H1 (cell line): ENCODE measurements around the gene S1PR3. TPM values are rescaled to one million over a fixed set of nuclear protein-coding genes. Genes with fewer than 3 reads are reported as not detected.

Experiments
- CTCF ChIA-PET: fragments of 300-600 bp; sonication (Branson Sonifier 250); formaldehyde crosslinking; loops from one replicate; lab custom pipeline; 2021; ENCODE audit not compliant: partially characterized antibody; lab: Charles Lee
- POLR2A ChIA-PET: fragments of 300-600 bp; sonication (Branson Sonifier 250); formaldehyde crosslinking; loops from one replicate; lab custom pipeline; 2021; ENCODE audit warnings: inconsistent platforms; ENCODE audit not compliant: partially characterized antibody; lab: Charles Lee
- DNase-seq, 2 experiments: peaks; one replicate each; pipeline versions ENCODE4 v3.0.0 to v3.0.0-alpha.2; 2010 to 2022; ENCODE audit warnings: low spot score in 2 of 2, low read depth in 1 of 2, mixed read lengths in 1 of 2
- FAIRE-seq: peaks from 2 replicates; lab custom pipeline; 2011; peaks lifted over from hg19 to GRCh38; lab: Jason Lieb, UNC
- H2AFZ ChIP-seq: 2 replicates; pipeline ENCODE4 v1.8.1; 2012; ENCODE audit warnings: low read length, inconsistent platforms
- H2AK5ac ChIP-seq: 2 replicates; pipeline ENCODE4 v1.6.1; 2013; ENCODE audit warnings: low read depth, low read length
- H2BK120ac ChIP-seq: replicated peaks from 2 replicates; pipeline ENCODE3; 2013; ENCODE audit warnings: low read depth, low read length, inconsistent platforms
- H2BK12ac ChIP-seq: 2 replicates; pipeline ENCODE4 v1.6.1; 2013; ENCODE audit warnings: low read depth, low read length
- H2BK15ac ChIP-seq: 2 replicates; pipeline ENCODE4 v1.6.1; 2013; ENCODE audit warnings: low read length
- H2BK20ac ChIP-seq: 2 replicates; pipeline ENCODE4 v1.6.1; 2013; ENCODE audit warnings: low read length
- H2BK5ac ChIP-seq: 2 replicates; pipeline ENCODE4 v1.6.1; 2013; ENCODE audit warnings: low read depth, low read length
- H3K14ac ChIP-seq: 2 replicates; pipeline ENCODE4 v1.6.1; 2013; ENCODE audit warnings: inconsistent platforms; ENCODE audit not compliant: insufficient read length
- H3K18ac ChIP-seq: 2 replicates; pipeline ENCODE4 v1.6.1; 2013; ENCODE audit warnings: low read length; ENCODE audit errors: extremely low read depth
- H3K23ac ChIP-seq: 2 replicates; pipeline ENCODE4 v1.6.1; 2013; ENCODE audit warnings: inconsistent platforms; ENCODE audit not compliant: insufficient read length
- H3K23me2 ChIP-seq: 2 replicates; pipeline ENCODE4 v1.6.1; 2013; ENCODE audit warnings: low read depth, low read length
- H3K27ac ChIP-seq: 2 replicates; pipeline ENCODE4 v1.6.1; 2011; ENCODE audit warnings: low read depth, low read length, inconsistent platforms
- H3K27me3 ChIP-seq, 4 experiments: replicated peaks in 1 of 4; 1 replicate in 1 of 4; 2 replicates in 3 of 4; pipeline versions ENCODE4 v1.6.1 to v1.8.1; 2011 to 2013; ENCODE audit warnings: low read length in 3 of 4, mild to moderate bottlenecking in 3 of 4, inconsistent platforms in 2 of 4, mixed read lengths in 2 of 4, moderate library complexity in 1 of 4; ENCODE audit not compliant: control insufficient read depth in 3 of 4, insufficient read depth in 3 of 4; ENCODE audit errors: extremely low read depth in 1 of 4
- H3K36me3 ChIP-seq, 4 experiments: 2 replicates each; pipeline versions ENCODE4 v1.6.1 to v1.8.1; 2011 to 2013; ENCODE audit warnings: mild to moderate bottlenecking in 4 of 4, low read length in 3 of 4, moderate library complexity in 2 of 4, control low read depth in 1 of 4, inconsistent platforms in 1 of 4; ENCODE audit not compliant: insufficient read depth in 4 of 4, control insufficient read depth in 2 of 4
- H3K4ac ChIP-seq: replicated peaks from 2 replicates; pipeline ENCODE3; 2013; ENCODE audit warnings: low read length, low read depth, mixed read lengths, inconsistent platforms; ENCODE audit not compliant: insufficient read length
- H3K4me1 ChIP-seq, 4 experiments: replicated peaks in 1 of 4; 1 replicate in 1 of 4; 2 replicates in 3 of 4; pipeline versions ENCODE4 v1.6.1 to v1.8.1; 2011 to 2013; ENCODE audit warnings: low read length in 3 of 4, inconsistent platforms in 2 of 4, mixed read lengths in 1 of 4; ENCODE audit not compliant: insufficient read depth in 4 of 4, control insufficient read depth in 3 of 4
- H3K4me2 ChIP-seq, 2 experiments: 2 replicates each; pipeline versions ENCODE4 v1.6.1 to v1.8.1; 2011 to 2013; ENCODE audit warnings: low read depth in 2 of 2, low read length in 2 of 2, control low read depth in 1 of 2, inconsistent platforms in 1 of 2, mild to moderate bottlenecking in 1 of 2; ENCODE audit not compliant: insufficient read depth in 1 of 2
- H3K4me3 ChIP-seq, 4 experiments: fragments of 200-600, 300-600 bp in 1 of 4; sonication (generic), shearing (Covaris generic), sonication (Bioruptor Twin) in 1 of 4; 2 replicates each; pipeline versions ENCODE4 v1.5.1 to v1.8.1; 2011 to 2016; ENCODE audit warnings: low read length in 4 of 4, low read depth in 3 of 4, control low read depth in 2 of 4, inconsistent platforms in 2 of 4, mild to moderate bottlenecking in 2 of 4, mixed read lengths in 1 of 4, moderate library complexity in 1 of 4; ENCODE audit not compliant: insufficient read depth in 2 of 4; ENCODE audit errors: extremely low read depth in 1 of 4
- H3K56ac ChIP-seq: replicated peaks from 2 replicates; pipeline ENCODE3; 2013; ENCODE audit warnings: low read depth, mild to moderate bottlenecking, mixed read lengths, low read length, inconsistent platforms; ENCODE audit not compliant: insufficient read length
- H3K79me1 ChIP-seq: 2 replicates; pipeline ENCODE4 v1.6.1; 2013; ENCODE audit warnings: low read depth, low read length, control low read depth
- H3K79me2 ChIP-seq, 2 experiments: 2 replicates each; pipeline versions ENCODE4 v1.6.1 to v1.8.1; 2012 to 2013; ENCODE audit warnings: low read length in 2 of 2, mild to moderate bottlenecking in 2 of 2, inconsistent platforms in 1 of 2; ENCODE audit not compliant: insufficient read depth in 2 of 2, control insufficient read depth in 1 of 2
- H3K9ac ChIP-seq, 4 experiments: replicated peaks in 1 of 4; 1 replicate in 1 of 4; 2 replicates in 3 of 4; pipeline versions ENCODE4 v1.6.1 to v1.8.1; 2011 to 2013; ENCODE audit warnings: low read depth in 3 of 4, low read length in 3 of 4, control low read depth in 2 of 4, mild to moderate bottlenecking in 2 of 4, moderate library complexity in 2 of 4, inconsistent platforms in 1 of 4; ENCODE audit errors: extremely low read depth in 1 of 4
- H3K9me3 ChIP-seq, 2 experiments: 2 replicates each; pipeline versions ENCODE4 v1.6.1 to v1.8.1; 2012 to 2013; ENCODE audit warnings: mild to moderate bottlenecking in 2 of 2, moderate library complexity in 2 of 2, control low read depth in 1 of 2, inconsistent platforms in 1 of 2, low read depth in 1 of 2, low read length in 1 of 2, mixed read lengths in 1 of 2; ENCODE audit not compliant: insufficient read depth in 2 of 2
- H4K20me1 ChIP-seq, 2 experiments: replicated peaks in 1 of 2; 2 replicates each; pipeline versions ENCODE3 to v1.8.1; 2011 to 2013; ENCODE audit warnings: inconsistent platforms in 2 of 2, low read length in 2 of 2, mild to moderate bottlenecking in 1 of 2; ENCODE audit not compliant: insufficient read depth in 2 of 2, control insufficient read depth in 1 of 2
- H4K5ac ChIP-seq: 2 replicates; pipeline ENCODE4 v1.6.1; 2013; ENCODE audit warnings: low read length, low read depth, mixed read lengths, inconsistent platforms; ENCODE audit not compliant: insufficient read length
- H4K8ac ChIP-seq: 2 replicates; pipeline ENCODE4 v1.8.0; 2013; ENCODE audit warnings: mild to moderate bottlenecking, moderate library complexity, low read length, inconsistent platforms; ENCODE audit not compliant: insufficient read depth; ENCODE audit errors: extremely low read depth
- H4K91ac ChIP-seq: replicated peaks from 2 replicates; pipeline ENCODE3; 2013; ENCODE audit warnings: low read length, mixed read lengths, inconsistent platforms; ENCODE audit not compliant: insufficient read length
- BRCA1 ChIP-seq: IDR thresholded peaks from 2 replicates; pipeline ENCODE4 v1.6.1; 2012; ENCODE audit warnings: low read depth, low read length, improper control_type of control experiment
- CHD2 ChIP-seq: IDR thresholded peaks from 2 replicates; pipeline ENCODE4 v1.6.1; 2012; ENCODE audit warnings: low read length, improper control_type of control experiment
- CREB1 ChIP-seq: IDR thresholded peaks from 2 replicates; pipeline ENCODE4 v1.6.1; 2012; ENCODE audit warnings: inconsistent platforms
- FOSL1 ChIP-seq: IDR thresholded peaks from 2 replicates; pipeline ENCODE4 v1.6.1; 2011; ENCODE audit warnings: mild to moderate bottlenecking, low read depth, low read length, moderate library complexity; ENCODE audit not compliant: insufficient read depth
- KDM5A ChIP-seq: fragments of 200-600 bp; IDR thresholded peaks from 2 replicates; pipeline ENCODE4 v1.7.1; 2012; ENCODE audit warnings: mild to moderate bottlenecking, low read length, inconsistent platforms, mixed read lengths
- MAFK ChIP-seq: IDR thresholded peaks from 2 replicates; pipeline ENCODE4 v1.6.1; 2012; ENCODE audit warnings: low read depth, mild to moderate bottlenecking, improper control_type of control experiment, low read length
- POLR2AphosphoS5 ChIP-seq: IDR thresholded peaks from 2 replicates; pipeline ENCODE4 v1.6.1; 2011; ENCODE audit warnings: low read depth, low read length
- RBBP5 ChIP-seq: IDR thresholded peaks from 2 replicates; pipeline ENCODE4 v1.7.1; 2012; ENCODE audit warnings: low read depth, mild to moderate bottlenecking, inconsistent platforms, low read length, moderate library complexity, borderline replicate concordance
- SIN3A ChIP-seq, 2 experiments: IDR thresholded peaks in 1 of 2; conservative IDR thresholded peaks in 1 of 2; 2 replicates each; pipeline ENCODE4 v1.6.1; 2011 to 2012; ENCODE audit warnings: low read length in 2 of 2, improper control_type of control experiment in 1 of 2, low read depth in 1 of 2, mild to moderate bottlenecking in 1 of 2
- SUZ12 ChIP-seq: fragments of 200-600 bp; sonication (generic); IDR thresholded peaks from 2 replicates; pipeline ENCODE4 v1.6.1; 2012; ENCODE audit warnings: mild to moderate bottlenecking, inconsistent platforms, low read length, moderate library complexity, mixed read lengths
- TBP ChIP-seq: IDR thresholded peaks from 2 replicates; pipeline ENCODE4 v1.6.1; 2011; ENCODE audit warnings: low read depth, low read length, improper control_type of control experiment
- TEAD4 ChIP-seq: IDR thresholded peaks from 2 replicates; pipeline ENCODE4 v1.6.1; 2012; ENCODE audit warnings: low read depth, low read length, inconsistent platforms, mixed read lengths
- YY1 ChIP-seq: IDR thresholded peaks from 2 replicates; pipeline ENCODE4 v1.6.1; 2011; ENCODE audit warnings: low read depth, mild to moderate bottlenecking, low read length
- WGBS, 2 experiments: shearing (Covaris generic) in 1 of 2; methylation state at CpG; one replicate each; pipeline versions ENCODE4 v1.1.6 to v1.1.7; 2013 to 2015; ENCODE audit warnings: low lambda C conversion rate in 2 of 2, mixed read lengths in 2 of 2, inconsistent platforms in 1 of 2, low coverage in 1 of 2, missing lambda C conversion rate in 1 of 2; ENCODE audit not compliant: insufficient replicate concordance in 2 of 2, insufficient coverage in 1 of 2, insufficient read length in 1 of 2; ENCODE audit errors: extremely low coverage in 1 of 2, missing lambda C conversion rate in 1 of 2; 5-methylcytosine and 5-hydroxymethylcytosine counted together
- polyA plus RNA-seq, 7 experiments: library from polyadenylated mRNA; depleted of rRNA in 3 of 7; stranded (reverse) in 5 of 7; unstranded in 2 of 7; fragments of >200 nt in 5 of 7; fragments of 200-250 nt in 2 of 7; gene quantifications; 1 replicate in 5 of 7; 2 replicates in 1 of 7; 4 replicates in 1 of 7; pipeline versions ENCODE4 v1.2.1 to v1.2.3, GENCODE V29; 2011 to 2013; ENCODE audit warnings: missing spikeins in 2 of 7, mixed read lengths in 2 of 7
- total RNA-seq: library from RNA; stranded (reverse); fragmentation: NEBNext Ultra II Directional; extraction: Animal tissue kit (Norgen Biotek cat#: 25700); gene quantifications from 2 replicates; pipeline ENCODE4 v1.2.1, GENCODE V29; 2021
- TF ChIP-seq, protein P1 (sequence below): IDR thresholded peaks from 2 replicates; pipeline ENCODE4 v1.6.1; 2011; ENCODE audit warnings: low read length, improper control_type of control experiment

The S1PR3 gene
- total and polyA plus RNA-seq, 2 of the 8 experiments (the other 6 are each of a cell fraction or from before 2014, with no cell fraction given): 3.7 to 6.4 TPM

GRCh38 chr9:89037891-89038290 lies 46.6 kb downstream of the S1PR3 start:
- H3K9ac ChIP-seq: no peak overlapping the region
- no peak overlapping the region for H3K4me3 ChIP-seq
- H3K27ac ChIP-seq: no peak overlapping the region
- no peaks in the 10 kb centered on the region for H3K27me3 ChIP-seq
- H4K8ac ChIP-seq: no peak overlapping the region
- H2BK15ac ChIP-seq: no peak overlapping the region
- H4K5ac ChIP-seq: no peak overlapping the region
- H4K91ac ChIP-seq: no peak overlapping the region
- no peak overlapping the region for H3K56ac ChIP-seq
- ChIA-PET POLR2A (no interaction called here), CTCF (no interaction called here)
- H3K79me1 ChIP-seq: no peaks in the 10 kb centered on the region
- H2AK5ac ChIP-seq: no peak overlapping the region
- H2BK5ac ChIP-seq: no peak overlapping the region
- no peak overlapping the region for H3K4ac ChIP-seq
- no peak overlapping the region for H3K18ac ChIP-seq
- H3K9me3 ChIP-seq: no peaks in the 10 kb centered on the region
- H3K36me3 ChIP-seq: no peaks in the 10 kb centered on the region; a peak in 1 of 8 replicates
- peaks cover 7% of the 10 kb centered on the region; the same call in 1 of the 2 replicates for H3K23me2 ChIP-seq
- H2BK12ac ChIP-seq: no peak overlapping the region
- 90% methylated on average over 8 of the region's 9 CpGs; no CpG with 5 or more reads in 1 of the 2 experiments for WGBS, 2 experiments
- H3K4me2 ChIP-seq: no peak overlapping the region
- no peaks in the 10 kb centered on the region for H3K79me2 ChIP-seq
- no peak overlapping the region for H2AFZ ChIP-seq
- no peak overlapping the region for H2BK20ac ChIP-seq
- DNase-seq (no peak), FAIRE-seq (no peak)
- H3K23ac ChIP-seq: no peak overlapping the region
- no peak overlapping the region for H2BK120ac ChIP-seq
- no peak overlapping the region for H3K14ac ChIP-seq
- TF ChIP-seq BRCA1: no peak
- no peak for TF ChIP-seq YY1
- no peak for TF ChIP-seq FOSL1
- no peak for TF ChIP-seq SUZ12
- TF ChIP-seq, protein P1, sequence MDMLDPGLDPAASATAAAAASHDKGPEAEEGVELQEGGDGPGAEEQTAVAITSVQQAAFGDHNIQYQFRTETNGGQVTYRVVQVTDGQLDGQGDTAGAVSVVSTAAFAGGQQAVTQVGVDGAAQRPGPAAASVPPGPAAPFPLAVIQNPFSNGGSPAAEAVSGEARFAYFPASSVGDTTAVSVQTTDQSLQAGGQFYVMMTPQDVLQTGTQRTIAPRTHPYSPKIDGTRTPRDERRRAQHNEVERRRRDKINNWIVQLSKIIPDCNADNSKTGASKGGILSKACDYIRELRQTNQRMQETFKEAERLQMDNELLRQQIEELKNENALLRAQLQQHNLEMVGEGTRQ: no peak
- no peak for TF ChIP-seq RBBP5
- TF ChIP-seq CHD2: no peak
- no peak for TF ChIP-seq SIN3A (conservative IDR thresholded peaks at IDR 0.05 in 1 of 2, IDR thresholded peaks at IDR 0.05 in 1 of 2; ENCODE audit: low read depth in 1 of 2, low read length in 2 of 2)
- TF ChIP-seq TBP: no peak
- TF ChIP-seq POLR2AphosphoS5: no peak
- TF ChIP-seq CREB1: no peak
- no peak for TF ChIP-seq MAFK
- no peak for TF ChIP-seq TEAD4
- no peak for TF ChIP-seq KDM5A
- H3K4me1 ChIP-seq: no peaks in the 10 kb centered on the region
- H4K20me1 ChIP-seq: peaks cover 0 to 8% of the 10 kb centered on the region in 2 experiments
